GM23338 (cell line): ENCODE data around the gene UBL5.

Source experiments
- CTCF ChIP-seq, 2 experiments: fragments of 200-600 bp in 1 of 2; sonication (generic) in 1 of 2; conservative IDR thresholded peaks; 2 replicates each; pipeline versions ENCODE4 v1.5.1 to v1.6.1; 2016 to 2017; ENCODE audit warnings: antibody characterized with exemption in 2 of 2, low read depth in 2 of 2, mild to moderate bottlenecking in 2 of 2, moderate library complexity in 1 of 2
- EZH2 ChIP-seq: fragments of 200-600 bp; sonication (generic); IDR thresholded peaks from one replicate; pipeline ENCODE4 v1.8.0; 2017; ENCODE audit warnings: antibody characterized with exemption, mild to moderate bottlenecking, low read depth; ENCODE audit not compliant: unreplicated experiment
- REST ChIP-seq: IDR thresholded peaks from one replicate; pipeline ENCODE4 v1.6.1; 2018; ENCODE audit warnings: antibody characterized with exemption; ENCODE audit not compliant: unreplicated experiment

GRCh38 chr19:9818175-9818733 is 9.5 kb upstream of the UBL5 start:
- TF ChIP-seq CTCF (conservative IDR thresholded peaks at IDR 0.05; ENCODE audit: low read depth in 2 of 2) (no peak), REST (no peak), EZH2 (no peak)
